Keratinocyte (primary cell): Measurements from ENCODE around the gene TEX101. TPM values are rescaled to one million over a fixed set of nuclear protein-coding genes. Genes with fewer than 3 reads are reported as not detected.
"Not testable (repeated sequence)": the region's sequence is repeated elsewhere in the genome, so short reads cannot be mapped to it uniquely, and the experiment has no call there.

Experiments used
- DNase-seq: peaks from one replicate; pipeline ENCODE4 v3.0.0-alpha.2; 2011; ENCODE audit warnings: low read depth, missing footprints, low spot score
- FAIRE-seq: peaks from 2 replicates; lab custom pipeline; 2011; peaks lifted over from hg19 to GRCh38; lab: Jason Lieb, UNC
- H2AFZ ChIP-seq: 2 replicates; pipeline ENCODE4 v1.6.0; 2012; ENCODE audit warnings: low read length, control low read depth, inconsistent platforms; ENCODE audit not compliant: control insufficient read depth
- H3K27ac ChIP-seq: 2 replicates; pipeline ENCODE4 v1.5.1; 2011; ENCODE audit warnings: low read length; ENCODE audit not compliant: control insufficient read depth, insufficient read depth
- H3K27me3 ChIP-seq: 3 replicates; pipeline ENCODE4 v1.6.0; 2011; ENCODE audit warnings: low read length; ENCODE audit not compliant: control insufficient read depth, insufficient read depth; ENCODE audit errors: extremely low read depth
- H3K36me3 ChIP-seq, 2 experiments: 2 replicates in 1 of 2; 3 replicates in 1 of 2; pipeline ENCODE4 v1.5.1; 2011; ENCODE audit warnings: low read length in 2 of 2, mild to moderate bottlenecking in 1 of 2; ENCODE audit not compliant: control insufficient read depth in 2 of 2, insufficient read depth in 2 of 2; ENCODE audit errors: extremely low read depth in 1 of 2
- H3K4me1 ChIP-seq: 3 replicates; pipeline ENCODE4 v1.5.1; 2011; ENCODE audit warnings: low read length; ENCODE audit not compliant: control insufficient read depth, insufficient read depth; ENCODE audit errors: extremely low read depth
- H3K4me2 ChIP-seq: 3 replicates; pipeline ENCODE4 v1.6.0; 2011; ENCODE audit warnings: low read depth, low read length; ENCODE audit not compliant: control insufficient read depth, insufficient read depth; ENCODE audit errors: extremely low read depth
- H3K4me3 ChIP-seq, 3 experiments: fragments of 200-600 bp in 1 of 3; sonication (generic) in 1 of 3; 2 replicates in 2 of 3; 3 replicates in 1 of 3; pipeline ENCODE4 v1.5.1; 2011 to 2016; ENCODE audit warnings: low read length in 3 of 3, mild to moderate bottlenecking in 3 of 3, control low read depth in 2 of 3, inconsistent platforms in 1 of 3, low read depth in 1 of 3, mixed read lengths in 1 of 3, mixed run types in 1 of 3, moderate library complexity in 1 of 3; ENCODE audit not compliant: control insufficient read depth in 2 of 3, insufficient read depth in 2 of 3; ENCODE audit errors: extremely low read depth in 1 of 3
- H3K79me2 ChIP-seq: 2 replicates; pipeline ENCODE4 v1.6.0; 2012; ENCODE audit warnings: low read length; ENCODE audit not compliant: control insufficient read depth, insufficient read depth
- H3K9ac ChIP-seq: 3 replicates; pipeline ENCODE4 v1.6.0; 2011; ENCODE audit warnings: low read length; ENCODE audit not compliant: control insufficient read depth, insufficient read depth; ENCODE audit errors: extremely low read depth
- H3K9me1 ChIP-seq: 3 replicates; pipeline ENCODE4 v1.6.0; 2011; ENCODE audit warnings: low read length; ENCODE audit not compliant: control insufficient read depth, insufficient read depth; ENCODE audit errors: extremely low read depth
- H3K9me3 ChIP-seq: 2 replicates; pipeline ENCODE4 v1.5.1; 2012; ENCODE audit warnings: low read depth, low read length; ENCODE audit not compliant: control insufficient read depth
- H4K20me1 ChIP-seq: 3 replicates; pipeline ENCODE4 v1.6.0; 2011; ENCODE audit warnings: low read length; ENCODE audit not compliant: control insufficient read depth, insufficient read depth; ENCODE audit errors: extremely low read depth
- CTCF ChIP-seq, 3 experiments: IDR thresholded peaks in 1 of 3; conservative IDR thresholded peaks in 1 of 3; optimal IDR thresholded peaks in 1 of 3; 2 replicates in 2 of 3; 3 replicates in 1 of 3; pipeline versions ENCODE3 to v1.5.1; 2011; ENCODE audit warnings: low read length in 3 of 3, mild to moderate bottlenecking in 3 of 3, moderate library complexity in 2 of 3, control low read depth in 1 of 3, inconsistent platforms in 1 of 3; ENCODE audit not compliant: insufficient read depth in 2 of 3; ENCODE audit errors: extremely low read depth in 1 of 3
- EZH2 ChIP-seq: IDR thresholded peaks from one replicate; pipeline ENCODE4 v1.6.1; 2012; ENCODE audit warnings: inconsistent platforms, mild to moderate bottlenecking, low read length, moderate library complexity
- dilution Hi-C: fragments of 300-500 bp; cut with MboI; formaldehyde crosslinking; loops from one replicate; pipeline ENCODE4 v1.7.0; 2020; ENCODE audit warnings: low sequenced_read_pairs; ENCODE audit not compliant: extremely low pct_ligation_motif_present
- polyA plus RNA-seq, 5 experiments: library from polyadenylated mRNA; depleted of rRNA in 3 of 5; stranded (reverse) in 3 of 5; stranded (forward) in 1 of 5; unstranded in 1 of 5; fragments of >200 nt; gene quantifications; 1 replicate in 1 of 5; 2 replicates in 3 of 5; 3 replicates in 1 of 5; pipeline versions ENCODE4 v1.2.1 to v1.2.3, GENCODE V29; 2011 to 2012; ENCODE audit warnings: missing spikeins in 2 of 5, low read depth in 1 of 5, low replicate concordance in 1 of 5

Gene TEX101
- polyA plus RNA-seq, 1 donor (not counting 4 experiments of a cell fraction or from before 2014, with no cell fraction given) = not detected

- dilution Hi-C loops = no loop called here
- H2AFZ ChIP-seq = no peak overlapping the region
- H3K9me1 ChIP-seq = no peaks in the 10 kb centered on the region
- no peaks in the 10 kb centered on the region for H3K79me2 ChIP-seq
- FAIRE-seq (no peak), DNase-seq (no peak)
- H3K4me3 ChIP-seq = no peak overlapping the region
- TF ChIP-seq EZH2 = no peak
- TF ChIP-seq CTCF (optimal IDR thresholded peaks at IDR 0.05 in 1 of 3, IDR thresholded peaks at IDR 0.05 in 1 of 3, conservative IDR thresholded peaks at IDR 0.05 in 1 of 3; ENCODE audit: extremely low read depth in 1 of 3, insufficient read depth in 2 of 3, low read length in 3 of 3) = no peak
- H3K36me3 ChIP-seq = no peaks in the 10 kb centered on the region
- H3K4me2 ChIP-seq = peak overlapping the region; percentile 9
- H3K27ac ChIP-seq = no peak overlapping the region
- no peaks in the 10 kb centered on the region for H3K27me3 ChIP-seq
- peaks cover 6% of the 10 kb centered on the region for H3K4me1 ChIP-seq
- H3K9ac ChIP-seq = no peak overlapping the region
- H3K9me3 ChIP-seq = no peaks in the 10 kb centered on the region
- no peaks in the 10 kb centered on the region for H4K20me1 ChIP-seq
These were observed 33.8 kb upstream of the TEX101 start for GRCh38 chr19:43380771-43381386.

GRCh38 chr19:43382586-43383216, 32.0 kb upstream of the TEX101 start:
- H3K36me3 ChIP-seq, dilution Hi-C loops: not testable (repeated sequence)
- FAIRE-seq = peak; percentile 61

GRCh38 chr19:43383254-43383653, 31.4 kb upstream of the TEX101 start:
- H3K4me1 ChIP-seq, H3K4me3 ChIP-seq, H3K9me1 ChIP-seq, H4K20me1 ChIP-seq, H3K79me2 ChIP-seq, H3K4me2 ChIP-seq, H3K27ac ChIP-seq, H3K9ac ChIP-seq, DNase-seq, H3K36me3 ChIP-seq, dilution Hi-C loops, H3K27me3 ChIP-seq, H3K9me3 ChIP-seq, H2AFZ ChIP-seq: not testable (repeated sequence)
- FAIRE-seq = peak; percentile 41

More at GRCh38 chr19:43382586-43383216, 32.0 kb upstream of the TEX101 start:
- H3K9ac ChIP-seq, H3K4me3 ChIP-seq, H2AFZ ChIP-seq, H4K20me1 ChIP-seq, DNase-seq, H3K27ac ChIP-seq, H3K9me1 ChIP-seq, H3K9me3 ChIP-seq, H3K4me2 ChIP-seq, H3K4me1 ChIP-seq, H3K27me3 ChIP-seq, H3K79me2 ChIP-seq: not testable (repeated sequence)

GRCh38 chr19:43383759-43384158, 30.9 kb upstream of the TEX101 start:
- H3K9me1 ChIP-seq, H3K4me1 ChIP-seq, H3K36me3 ChIP-seq, H3K9me3 ChIP-seq, H3K4me3 ChIP-seq, H3K79me2 ChIP-seq, H3K9ac ChIP-seq, dilution Hi-C loops, H3K27ac ChIP-seq, H2AFZ ChIP-seq, H4K20me1 ChIP-seq, DNase-seq, H3K4me2 ChIP-seq, H3K27me3 ChIP-seq: not testable (repeated sequence)
- peak; percentile 84 for FAIRE-seq
